Lung (tissue), 12 donors: ENCODE measurements around the gene ADAM33. TPM values are rescaled to one million over a fixed set of nuclear protein-coding genes. Genes with fewer than 3 reads are reported as not detected.

ENCODE experiments used
- ATAC-seq: fragments of 200-7000 bp; cut with Tn5 transposase; one replicate; pipeline ENCODE4 v1.9.1; 2020; ENCODE audit warnings: moderate number of reproducible peaks; ENCODE audit not compliant: insufficient read depth, low FRiP score
- DNase-seq, 3 donors: peaks; one replicate each; pipeline ENCODE4 v3.0.0-alpha.2; 2013 to 2017
- H3K27ac ChIP-seq, 2 donors: one replicate each; pipeline ENCODE4 v1.5.1; 2013; ENCODE audit warnings: mild to moderate bottlenecking in 2 of 2, moderate library complexity in 2 of 2, control low read depth in 1 of 2, inconsistent platforms in 1 of 2, low read depth in 1 of 2, low read length in 1 of 2
- H3K27me3 ChIP-seq, 3 donors: one replicate each; pipeline ENCODE4 v1.5.1; 2013; ENCODE audit warnings: low read length in 2 of 3; ENCODE audit not compliant: control insufficient read depth in 3 of 3, insufficient read depth in 3 of 3
- H3K36me3 ChIP-seq, 4 donors: one replicate each; pipeline ENCODE4 v1.5.1; 2013; ENCODE audit warnings: low read length in 4 of 4, mild to moderate bottlenecking in 1 of 4, moderate library complexity in 1 of 4; ENCODE audit not compliant: control insufficient read depth in 4 of 4, insufficient read depth in 4 of 4
- H3K4me1 ChIP-seq, 5 donors: one replicate each; pipeline ENCODE4 v1.5.1; 2013; ENCODE audit warnings: low read length in 5 of 5, mild to moderate bottlenecking in 2 of 5, moderate library complexity in 1 of 5; ENCODE audit not compliant: control insufficient read depth in 5 of 5, insufficient read depth in 5 of 5
- H3K4me3 ChIP-seq: one replicate; pipeline ENCODE4 v1.5.1; 2013; ENCODE audit warnings: mild to moderate bottlenecking, control low read depth, moderate library complexity
- H3K9ac ChIP-seq, 2 donors: one replicate each; pipeline ENCODE4 v1.5.1; 2013; ENCODE audit warnings: low read length in 2 of 2, control low read depth in 1 of 2; ENCODE audit not compliant: insufficient read depth in 1 of 2
- H3K9me3 ChIP-seq, 4 donors: one replicate each; pipeline ENCODE4 v1.5.1; 2013; ENCODE audit warnings: low read length in 3 of 4, mild to moderate bottlenecking in 1 of 4, moderate library complexity in 1 of 4; ENCODE audit not compliant: control insufficient read depth in 4 of 4, insufficient read depth in 3 of 4
- WGBS, 2 donors: extraction: QIAGEN DNeasy Blood & Tissue Kit; methylation state at CpG; one replicate each; pipeline ENCODE4 v1.1.7; 2013; 5-methylcytosine and 5-hydroxymethylcytosine counted together
- polyA plus RNA-seq, 2 donors: library from polyadenylated mRNA; stranded (reverse); fragments of 200-250 nt; gene quantifications; one replicate each; pipeline ENCODE4 v1.2.1, GENCODE V29; 2013
- total RNA-seq, 2 donors: library from RNA; depleted of rRNA in 1 of 2; stranded (reverse); fragments of >200 nt in 1 of 2; gene quantifications; one replicate each; pipeline ENCODE4 v1.2.1, GENCODE V29; 2014 to 2021
- TF ChIP-seq, protein P1 (sequence below): IDR thresholded peaks from 2 replicates; pipeline ENCODE4 v1.5.1; 2012; ENCODE audit warnings: mild to moderate bottlenecking; ENCODE audit errors: control extremely low read depth, extremely low read depth
- donor health status: control.
- donor health status: control.
- donor health status: Bipolar disorder and iron deficiency.
- donor health status: healthy.
- donor health status: DM: yes; HTN: yes; CAD: no.

ADAM33 gene
- total and polyA plus RNA-seq, 4 donors, result 3.2 to 16.4 (median 8.1) TPM

DNA sequence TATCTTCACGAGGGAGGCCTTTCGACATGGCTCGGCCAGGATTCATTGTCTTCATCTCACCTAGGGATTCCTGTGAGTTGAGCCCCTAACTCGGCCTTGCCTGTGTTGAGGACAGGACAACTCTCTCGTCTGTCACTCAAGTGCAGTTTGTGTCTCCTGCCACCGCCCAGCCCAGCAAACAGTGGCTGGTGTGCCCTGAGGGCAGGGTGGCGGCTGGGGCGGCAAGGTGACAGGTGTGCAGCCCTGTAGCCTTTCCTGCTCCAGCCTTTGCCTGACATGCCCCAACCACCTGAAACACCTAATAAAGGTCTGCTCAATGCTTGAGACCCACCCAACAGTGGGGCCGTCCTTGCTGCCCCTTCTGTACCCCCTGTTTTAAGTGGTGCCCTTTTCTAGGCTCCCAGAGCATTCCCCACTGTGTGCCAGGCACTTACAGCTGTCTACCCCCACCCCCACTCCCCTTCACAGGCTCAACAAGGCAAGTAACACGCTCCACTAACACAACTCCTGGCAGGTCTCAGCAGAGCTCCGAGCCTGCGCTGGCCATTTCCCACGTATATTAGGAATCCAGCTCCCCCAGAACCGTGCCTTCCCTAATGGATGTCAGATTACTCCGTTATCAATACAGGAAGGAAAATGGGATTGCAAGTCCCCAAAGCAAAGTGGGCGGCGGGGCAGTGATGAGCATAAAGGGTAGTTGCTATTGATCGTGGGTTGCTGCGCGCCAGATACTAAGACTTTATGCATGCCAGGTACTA lies 36.3 kb downstream of the ADAM33 start:
- H3K9me3 ChIP-seq, result no peaks in the 10 kb centered on the region
- no peak overlapping the region for H3K27ac ChIP-seq
- no peak overlapping the region for H3K4me3 ChIP-seq
- no peak overlapping the region for H3K9ac ChIP-seq
- no peak for ATAC-seq
- WGBS, 2 donors, result 93 to 96% methylated on average over 20 of the region's 20 CpGs
- peaks cover 0 to 2% (median 0%) of the 10 kb centered on the region in 5 donors for H3K4me1 ChIP-seq
- TF ChIP-seq, protein P1, sequence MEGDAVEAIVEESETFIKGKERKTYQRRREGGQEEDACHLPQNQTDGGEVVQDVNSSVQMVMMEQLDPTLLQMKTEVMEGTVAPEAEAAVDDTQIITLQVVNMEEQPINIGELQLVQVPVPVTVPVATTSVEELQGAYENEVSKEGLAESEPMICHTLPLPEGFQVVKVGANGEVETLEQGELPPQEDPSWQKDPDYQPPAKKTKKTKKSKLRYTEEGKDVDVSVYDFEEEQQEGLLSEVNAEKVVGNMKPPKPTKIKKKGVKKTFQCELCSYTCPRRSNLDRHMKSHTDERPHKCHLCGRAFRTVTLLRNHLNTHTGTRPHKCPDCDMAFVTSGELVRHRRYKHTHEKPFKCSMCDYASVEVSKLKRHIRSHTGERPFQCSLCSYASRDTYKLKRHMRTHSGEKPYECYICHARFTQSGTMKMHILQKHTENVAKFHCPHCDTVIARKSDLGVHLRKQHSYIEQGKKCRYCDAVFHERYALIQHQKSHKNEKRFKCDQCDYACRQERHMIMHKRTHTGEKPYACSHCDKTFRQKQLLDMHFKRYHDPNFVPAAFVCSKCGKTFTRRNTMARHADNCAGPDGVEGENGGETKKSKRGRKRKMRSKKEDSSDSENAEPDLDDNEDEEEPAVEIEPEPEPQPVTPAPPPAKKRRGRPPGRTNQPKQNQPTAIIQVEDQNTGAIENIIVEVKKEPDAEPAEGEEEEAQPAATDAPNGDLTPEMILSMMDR, result no peak
- peaks cover 16 to 25% (median 19%) of the 10 kb centered on the region in 4 donors for H3K36me3 ChIP-seq
- DNase-seq, result no peak
- H3K27me3 ChIP-seq, result no peaks in the 10 kb centered on the region

DNA sequence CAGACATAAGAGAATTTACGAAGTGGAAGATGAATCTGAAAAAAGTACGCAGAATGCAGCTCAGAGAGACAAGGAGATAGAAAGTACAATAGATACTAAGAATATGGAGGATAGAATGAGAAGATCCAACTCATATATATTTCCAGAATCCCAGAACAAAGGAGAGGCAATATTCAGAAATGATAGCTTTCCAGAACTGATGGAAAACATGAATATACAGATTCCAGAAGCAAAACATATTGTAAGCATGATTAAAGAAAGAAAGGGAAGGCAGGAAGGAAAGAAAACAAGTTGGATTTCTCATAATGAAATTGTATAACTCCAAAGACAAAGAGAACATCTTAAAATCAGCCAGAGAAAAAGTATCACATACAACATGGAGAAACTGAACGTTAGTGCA lies 41.6 kb downstream of the ADAM33 start:
- Histone ChIP-seq H3K4me3 (no peak overlapping the region), H3K9me3 (peaks cover 0 to 4% (median 0%) of the 10 kb centered on the region in 4 donors), H3K27ac (no peak overlapping the region), H3K27me3 (no peaks in the 10 kb centered on the region), H3K9ac (no peak overlapping the region), H3K36me3 (peaks cover 0 to 30% (median 11%) of the 10 kb centered on the region in 4 donors), H3K4me1 (no peaks in the 10 kb centered on the region)
- no peak for DNase-seq
- WGBS, 2 donors, result 98 to 100% methylated on average over 3 of the region's 3 CpGs
- TF ChIP-seq, protein P1, result no peak
- no peak for ATAC-seq

DNA sequence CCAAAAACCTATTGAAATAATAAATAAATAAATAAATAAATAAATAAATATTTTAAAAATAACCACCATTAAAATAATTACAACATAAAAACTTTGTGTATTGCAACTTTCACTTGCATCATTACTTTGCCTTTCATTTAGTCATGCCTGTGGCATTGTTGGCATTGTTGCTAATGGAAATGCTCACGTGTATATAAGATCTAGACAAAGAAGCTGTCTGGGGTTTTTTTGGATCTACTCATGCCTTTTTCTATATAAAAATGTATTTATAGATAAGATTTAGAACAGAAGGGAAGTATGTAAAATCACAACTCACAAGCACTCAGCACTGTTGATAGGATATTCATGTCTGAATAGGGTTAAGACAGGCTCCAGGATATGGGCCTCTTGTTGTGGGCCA lies 46.5 kb downstream of the ADAM33 start:
- Histone ChIP-seq H3K4me3 (no peak overlapping the region), H3K27ac (no peak overlapping the region), H3K4me1 (no peaks in the 10 kb centered on the region), H3K9ac (no peak overlapping the region), H3K36me3 (peaks cover 0 to 16% (median 7%) of the 10 kb centered on the region in 4 donors), H3K9me3 (peaks cover 0 to 4% (median 0%) of the 10 kb centered on the region in 4 donors), H3K27me3 (no peaks in the 10 kb centered on the region)
- WGBS, 2 donors, result 94 to 97% methylated on average over 1 of the region's 1 CpG
- TF ChIP-seq, protein P1, result no peak
- ATAC-seq, result no peak
- DNase-seq, result no peak
